BE2C (cell line): ENCODE results near the gene ZNF716. TPM values are rescaled to one million over a fixed set of nuclear protein-coding genes. Genes with fewer than 3 reads are reported as not detected.
"Not testable (repeated sequence)": the region's sequence is repeated elsewhere in the genome, so short reads cannot be mapped to it uniquely, and the experiment has no call there.

Experiments
- DNase-seq: peaks from one replicate; pipeline ENCODE4 v3.0.0-alpha.2; 2020
- H3K27me3 ChIP-seq: fragments of 250-450 bp; sonication (Bioruptor Pico); 2 replicates; pipeline ENCODE4 v1.5.1; 2020; ENCODE audit warnings: mild to moderate bottlenecking
- H3K36me3 ChIP-seq: fragments of 250-450 bp; sonication (Bioruptor Pico); 2 replicates; pipeline ENCODE4 v1.5.1; 2020; ENCODE audit warnings: mild to moderate bottlenecking
- H3K4me1 ChIP-seq: fragments of 250-450 bp; sonication (Bioruptor Pico); 2 replicates; pipeline ENCODE4 v1.5.1; 2020
- H3K4me3 ChIP-seq: 2 replicates; pipeline ENCODE4 v1.5.1; 2011; ENCODE audit warnings: low read depth, low read length
- H3K9me3 ChIP-seq: fragments of 250-450 bp; sonication (Bioruptor Pico); 2 replicates; pipeline ENCODE4 v1.5.1; 2020
- CTCF ChIP-seq: IDR thresholded peaks from 2 replicates; pipeline ENCODE4 v1.5.1; 2012; ENCODE audit warnings: mild to moderate bottlenecking, low read depth, low read length
- polyA plus RNA-seq: library from polyadenylated mRNA; unstranded; fragments of >200 nt; gene quantifications from one replicate; pipeline ENCODE4 v1.2.1, GENCODE V29; 2012; ENCODE audit warnings: low read depth, missing spikeins; ENCODE audit not compliant: insufficient read length, insufficient read depth

ZNF716 gene
- 0.26 TPM for polyA plus RNA-seq

- Histone ChIP-seq H3K4me3 (no peak within 1 kb of the TSS), H3K36me3 (no peaks in the 10 kb centered on the region), H3K9me3 (peaks cover 3% of the 10 kb centered on the region), H3K4me1 (no peaks in the 10 kb centered on the region), H3K27me3 (no peaks in the 10 kb centered on the region)
- TF ChIP-seq CTCF = no peak
- no peak for DNase-seq
These were observed at the start of gene ZNF716 for GRCh38 chr7:57449904-57450303. TSS of gene ZNF716 (plus strand) at chr7:57450177. CDS start at chr7:57450289, 112 bp downstream.

GRCh38 chr7:57400531-57401155 lies 49.3 kb upstream of the ZNF716 start:
- Histone ChIP-seq H3K27me3 (no peaks in the 10 kb centered on the region), H3K9me3 (peaks cover 7% of the 10 kb centered on the region), H3K36me3 (no peaks in the 10 kb centered on the region), H3K4me1 (no peaks in the 10 kb centered on the region), H3K4me3 (no peak overlapping the region)
- no peak for TF ChIP-seq CTCF
- no peak for DNase-seq

GRCh38 chr7:57403051-57403450 lies 46.9 kb upstream of the ZNF716 start:
- H3K27me3 ChIP-seq, H3K9me3 ChIP-seq, H3K4me3 ChIP-seq, H3K36me3 ChIP-seq, H3K4me1 ChIP-seq, DNase-seq: not testable (repeated sequence)

GRCh38 chr7:57403601-57404342 lies 46.2 kb upstream of the ZNF716 start:
- TF ChIP-seq CTCF = no peak
- H3K27me3 ChIP-seq = no peaks in the 10 kb centered on the region
- DNase-seq = no peak
- no peaks in the 10 kb centered on the region for H3K36me3 ChIP-seq
- H3K4me1 ChIP-seq = no peaks in the 10 kb centered on the region
- H3K4me3 ChIP-seq = no peak overlapping the region
- no peaks in the 10 kb centered on the region; the same call in 1 of the 2 replicates for H3K9me3 ChIP-seq

GRCh38 chr7:57404343-57404966 lies 45.5 kb upstream of the ZNF716 start:
- Histone ChIP-seq H3K4me1 (no peaks in the 10 kb centered on the region), H3K27me3 (no peaks in the 10 kb centered on the region), H3K9me3 (no peaks in the 10 kb centered on the region; the same call in 1 of the 2 replicates), H3K36me3 (no peaks in the 10 kb centered on the region), H3K4me3 (no peak overlapping the region)
- DNase-seq = no peak
- TF ChIP-seq CTCF = no peak

- H3K4me1 ChIP-seq = no peaks in the 10 kb centered on the region
- no peaks in the 10 kb centered on the region; the same call in 1 of the 2 replicates for H3K9me3 ChIP-seq
- H3K36me3 ChIP-seq = no peaks in the 10 kb centered on the region
- DNase-seq = no peak
- no peaks in the 10 kb centered on the region for H3K27me3 ChIP-seq
- H3K4me3 ChIP-seq = no peak overlapping the region
- no peak for TF ChIP-seq CTCF
These were observed 45.0 kb upstream of the ZNF716 start for GRCh38 chr7:57404967-57405421.
